Keratinocyte (primary cell): ENCODE results near the gene FAIM2.

ENCODE experiments used
- CTCF ChIP-seq, 3 experiments: IDR thresholded peaks in 1 of 3; conservative IDR thresholded peaks in 1 of 3; optimal IDR thresholded peaks in 1 of 3; 2 replicates in 2 of 3; 3 replicates in 1 of 3; pipeline versions ENCODE3 to v1.5.1; 2011; ENCODE audit warnings: low read length in 3 of 3, mild to moderate bottlenecking in 3 of 3, moderate library complexity in 2 of 3, control low read depth in 1 of 3, inconsistent platforms in 1 of 3; ENCODE audit not compliant: insufficient read depth in 2 of 3; ENCODE audit errors: extremely low read depth in 1 of 3
- EZH2 ChIP-seq: IDR thresholded peaks from one replicate; pipeline ENCODE4 v1.6.1; 2012; ENCODE audit warnings: inconsistent platforms, mild to moderate bottlenecking, low read length, moderate library complexity

GRCh38 chr12:49953151-49953550 lies 49.5 kb upstream of the FAIM2 start:
- no peak for TF ChIP-seq CTCF (optimal IDR thresholded peaks at IDR 0.05 in 1 of 3, IDR thresholded peaks at IDR 0.05 in 1 of 3, conservative IDR thresholded peaks at IDR 0.05 in 1 of 3; ENCODE audit: extremely low read depth in 1 of 3, insufficient read depth in 2 of 3, low read length in 3 of 3)
- TF ChIP-seq EZH2 = no peak
